Measurements from ENCODE around the gene NKAIN2.
"Not testable (repeated sequence)": the region's sequence is repeated elsewhere in the genome, so short reads cannot be mapped to it uniquely, and the experiment has no call there.

The NKAIN2 gene

DNA sequence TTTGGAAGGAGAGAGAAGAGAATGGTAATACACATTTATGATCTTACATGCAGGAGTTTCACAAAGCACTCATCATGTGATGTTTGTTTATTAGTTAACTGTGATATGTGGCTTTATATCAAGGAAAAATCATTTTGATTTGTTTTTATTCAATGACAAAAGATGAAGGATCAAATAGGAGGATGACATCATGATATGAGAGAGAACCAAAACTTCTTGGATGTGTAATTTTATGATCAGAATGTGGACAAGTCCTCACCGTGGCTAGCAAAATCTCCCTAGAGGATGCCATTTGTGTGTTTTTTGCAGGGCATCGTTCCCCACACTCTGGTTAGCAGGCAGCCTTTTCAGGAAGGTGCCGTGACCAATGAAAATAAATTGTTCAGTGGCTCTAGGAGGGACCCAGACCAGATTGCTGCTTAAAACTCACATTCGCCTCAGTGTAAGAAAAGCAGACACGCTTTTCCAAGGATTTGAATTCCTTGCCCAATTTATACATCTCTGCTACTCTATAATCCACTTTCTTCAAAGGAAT, 552.7 kb downstream of the NKAIN2 start:
- no peak for DNase-seq

DNA sequence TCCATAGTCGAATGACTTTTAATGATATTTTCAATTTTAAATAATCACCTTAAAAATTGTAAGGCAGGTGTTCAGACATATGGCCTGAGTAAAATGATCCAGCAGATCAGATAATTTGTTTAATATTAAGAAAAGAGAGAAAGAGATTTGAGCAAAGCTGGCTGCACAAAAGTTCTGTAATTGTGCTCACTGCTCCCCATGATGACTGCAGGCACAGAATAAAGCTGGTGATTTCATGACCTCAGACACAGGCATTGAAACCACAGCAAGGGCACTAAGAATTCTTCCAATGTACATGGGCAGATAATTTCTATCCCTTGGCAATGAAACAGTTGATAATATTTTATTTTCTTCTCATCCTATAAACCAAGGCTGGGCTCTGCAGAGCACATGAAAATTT, 553.1 kb downstream of the NKAIN2 start:
- no peak for DNase-seq

DNA sequence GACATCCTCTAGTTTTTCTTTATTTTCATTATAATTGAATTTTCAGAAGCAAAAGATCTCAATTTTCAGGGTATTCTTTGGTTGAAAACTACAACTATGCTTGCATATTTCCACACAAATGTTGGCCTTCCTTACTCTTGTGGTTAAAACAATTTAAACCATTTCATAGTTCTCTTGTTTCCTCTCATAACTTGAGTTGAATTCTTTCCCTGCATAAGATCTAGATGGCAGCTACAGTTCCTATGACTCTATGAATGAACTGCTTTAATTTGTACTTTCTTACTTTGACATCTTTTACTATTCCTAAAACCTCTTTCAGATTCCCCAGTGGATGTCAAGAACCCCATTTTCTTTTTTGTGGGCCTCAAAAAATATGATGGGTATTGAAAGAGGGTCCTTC, 564.5 kb downstream of the NKAIN2 start:
- no peak for DNase-seq

DNA sequence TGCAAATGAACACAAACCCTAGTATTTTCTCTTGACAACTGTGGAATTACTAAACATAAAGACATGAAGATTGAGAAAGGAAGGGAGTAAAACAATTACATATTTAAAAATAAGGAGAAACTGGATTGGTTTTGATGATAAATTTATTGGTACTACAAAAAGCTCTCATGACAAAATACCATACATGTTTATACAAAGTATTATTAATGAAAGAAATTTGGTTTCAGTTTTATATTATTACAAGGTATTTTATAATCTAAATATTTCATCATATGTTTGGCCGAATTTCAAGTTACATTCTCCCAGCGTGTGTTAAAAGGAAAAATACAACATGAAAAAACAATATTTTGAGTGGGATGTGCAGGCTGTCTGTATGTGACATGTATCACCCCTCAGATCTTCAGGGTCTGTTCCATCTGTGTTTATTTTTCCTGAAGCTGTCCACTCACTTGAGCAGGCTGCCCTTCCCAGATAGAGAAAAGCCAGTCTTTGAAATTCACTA, 568.4 kb downstream of the NKAIN2 start:
- DNase-seq, result no peak

DNA sequence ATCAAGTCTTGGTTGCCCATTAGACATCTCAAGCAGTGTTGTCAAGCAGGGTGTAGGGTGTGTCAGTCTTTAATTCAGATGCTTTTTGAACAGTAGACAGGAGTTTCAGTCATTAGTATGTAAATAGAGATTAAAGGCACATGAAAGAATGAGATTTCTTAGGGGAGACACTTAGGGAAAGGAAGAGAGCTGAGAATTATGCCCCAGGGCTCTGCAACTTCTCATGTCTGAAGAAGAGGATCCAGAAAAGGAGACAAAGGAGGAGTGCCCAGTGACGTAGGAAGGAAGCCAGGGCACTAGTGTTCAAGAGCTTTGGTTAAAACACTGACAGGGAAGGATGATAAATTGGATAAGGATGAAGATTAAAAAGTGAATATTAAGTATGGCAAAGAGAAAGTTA, 569.7 kb downstream of the NKAIN2 start:
- no peak for DNase-seq

DNA sequence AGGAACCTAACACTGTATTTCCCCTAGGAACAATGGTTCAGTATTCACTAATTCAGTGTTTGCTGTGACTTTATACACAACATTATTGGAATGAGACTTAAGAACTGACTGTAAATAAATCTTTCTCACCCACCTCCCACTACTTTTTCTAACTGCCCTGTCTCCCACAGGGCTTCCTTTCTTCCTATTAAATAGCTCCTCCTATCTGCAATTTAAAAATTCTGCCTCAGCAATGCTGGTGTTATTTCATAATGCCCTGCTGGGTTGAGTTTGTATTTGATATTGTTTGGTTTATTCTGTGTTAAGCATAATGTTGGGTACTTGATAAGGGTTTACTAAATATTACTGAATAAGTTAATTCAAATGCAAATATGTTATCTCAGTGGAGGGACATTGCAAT, 585.5 kb downstream of the NKAIN2 start:
- no peak for DNase-seq

DNA sequence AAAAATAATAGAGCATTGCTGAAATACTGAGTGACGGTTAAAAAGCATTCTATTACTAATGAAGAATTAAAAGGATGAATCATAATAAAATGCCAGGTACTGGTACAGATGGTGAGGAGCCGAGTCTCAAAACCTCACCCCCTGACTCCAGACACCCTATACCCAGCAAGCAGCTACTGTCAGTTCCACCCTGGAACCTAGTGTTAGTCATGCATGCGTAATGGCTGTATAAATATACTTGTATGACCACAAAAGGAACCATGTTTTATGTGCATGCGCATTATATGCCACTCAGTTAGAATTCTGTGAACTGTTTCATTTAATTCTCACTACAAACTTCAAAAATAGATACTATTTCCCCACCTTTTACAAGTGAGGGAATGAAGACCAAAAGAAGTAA, 589.9 kb downstream of the NKAIN2 start:
- no peak for DNase-seq

DNA sequence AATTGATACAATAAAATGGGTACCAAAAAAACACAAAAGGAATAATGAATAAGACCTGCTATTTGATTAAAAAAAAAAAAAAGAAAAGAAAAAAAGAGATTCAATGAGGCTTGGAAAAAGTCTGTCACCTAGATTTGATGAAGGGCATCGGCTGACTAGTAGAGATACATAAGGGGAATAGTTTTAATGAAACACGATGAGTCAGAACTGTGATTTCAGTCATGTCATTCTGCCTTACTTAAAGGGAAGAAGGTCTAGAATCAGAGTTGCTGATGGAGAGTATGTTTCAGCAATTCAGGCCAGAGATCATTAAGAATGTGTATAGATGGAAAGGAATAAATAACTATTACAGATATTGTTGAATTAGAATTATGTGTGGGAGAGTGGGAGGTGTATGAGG, 592.7 kb downstream of the NKAIN2 start:
- DNase-seq, result no peak

DNA sequence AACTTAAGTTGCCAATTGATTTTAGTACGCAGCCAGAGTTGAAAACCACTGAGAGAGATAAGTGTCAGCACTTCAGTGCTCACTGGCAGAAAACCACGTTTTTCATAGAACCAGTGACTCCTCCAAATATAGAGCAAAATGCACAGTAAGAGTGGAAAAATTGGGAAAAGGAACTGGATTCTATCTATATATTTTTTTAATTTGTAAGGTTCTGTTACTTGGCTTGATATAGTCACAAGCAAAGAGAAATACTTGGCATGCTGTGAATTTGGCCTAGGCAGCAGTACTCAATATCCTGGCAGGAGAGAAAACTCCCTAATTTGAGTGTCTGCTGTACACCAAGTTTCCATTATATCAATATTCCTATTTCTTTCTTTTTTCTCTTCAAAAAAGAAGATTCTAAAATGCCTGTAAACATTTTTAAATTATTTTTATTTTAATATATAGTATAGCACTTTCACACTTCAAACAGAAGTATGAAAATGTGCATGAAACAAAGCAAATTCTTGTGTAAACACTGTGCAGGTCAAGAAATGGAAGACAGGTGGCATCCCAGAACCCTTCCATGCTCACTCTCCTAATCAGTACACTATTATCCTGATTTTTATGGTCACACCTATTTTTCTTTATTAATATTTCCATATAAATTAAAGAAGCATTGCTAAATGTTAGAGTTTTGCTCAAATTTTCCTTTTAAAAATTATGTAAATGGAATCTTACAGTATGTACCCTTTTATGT, 596.8 kb downstream of the NKAIN2 start:
- no peak for DNase-seq

DNA sequence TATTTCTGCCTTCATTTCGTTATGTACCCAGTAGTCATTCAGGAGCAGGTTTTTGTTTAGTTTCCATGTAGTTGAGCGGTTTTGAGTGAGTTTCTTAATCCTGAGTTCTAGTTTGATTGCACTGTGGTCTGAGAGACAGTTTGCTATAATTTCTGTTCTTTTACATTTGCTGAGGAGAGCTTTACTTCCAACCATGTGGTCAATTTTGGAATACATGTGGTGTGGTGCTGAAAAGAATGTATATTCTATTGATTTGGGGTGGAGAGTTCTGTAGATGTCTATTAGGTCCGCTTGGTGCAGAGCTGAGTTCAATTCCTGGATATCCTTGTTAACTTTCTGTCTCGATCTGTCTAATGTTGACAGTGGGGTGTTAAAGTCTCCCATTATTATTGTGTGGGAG, 606.8 kb downstream of the NKAIN2 start:
- DNase-seq, result not testable (repeated sequence)

DNA sequence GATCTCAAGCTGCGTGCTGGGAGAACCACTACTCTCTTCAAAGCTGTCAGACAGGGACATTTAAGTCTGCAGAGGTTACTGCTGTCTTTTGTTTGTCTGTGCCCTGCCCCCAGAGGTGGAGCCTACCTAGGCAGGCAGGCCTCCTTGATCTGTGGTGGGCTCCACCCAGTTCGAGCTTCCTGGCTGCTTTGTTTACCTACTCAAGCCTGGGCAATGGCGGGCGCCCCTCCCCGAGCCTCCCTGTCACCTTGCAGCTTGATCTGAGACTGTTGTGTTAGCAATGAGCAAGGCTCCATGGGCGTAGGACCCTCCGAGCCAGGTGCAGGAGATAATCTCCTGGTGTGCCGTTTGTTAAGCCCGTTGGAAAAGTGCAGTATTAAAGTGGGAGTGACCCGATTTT, 609.0 kb downstream of the NKAIN2 start:
- DNase-seq, result not testable (repeated sequence)

DNA sequence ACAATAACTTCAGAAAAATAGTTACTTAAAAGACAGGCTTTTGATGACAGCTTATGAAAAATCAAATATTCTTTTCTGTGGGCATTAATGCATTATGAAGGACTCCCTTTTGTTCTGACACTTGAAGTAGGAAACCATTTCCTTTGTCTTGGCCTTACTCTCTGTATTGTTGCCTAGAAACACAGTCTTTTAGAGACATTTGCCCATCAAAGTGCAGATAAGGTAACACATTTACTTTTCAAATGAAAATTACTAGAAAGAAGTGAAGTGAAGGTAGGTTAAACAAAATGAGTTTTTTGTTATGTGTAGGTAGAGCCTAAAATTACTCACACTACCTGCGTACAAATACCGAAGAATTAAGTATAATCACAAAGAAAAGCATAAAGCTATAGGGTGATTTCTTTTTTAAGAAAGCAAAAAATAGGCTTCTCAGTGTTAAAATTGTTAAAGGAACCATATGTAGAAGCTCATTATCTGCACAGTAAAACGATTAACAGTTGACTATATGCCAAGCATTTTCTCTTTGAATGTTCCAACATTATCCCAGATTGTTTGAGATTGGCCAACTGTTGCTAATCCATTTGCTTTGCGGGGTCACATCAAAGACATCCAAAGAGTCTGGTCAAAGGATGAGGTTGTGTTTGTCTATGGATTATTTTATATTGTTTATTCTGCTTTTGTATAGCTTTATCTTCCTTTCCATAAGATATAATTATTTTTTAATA, 616.6 kb downstream of the NKAIN2 start:
- no peak for DNase-seq

DNA sequence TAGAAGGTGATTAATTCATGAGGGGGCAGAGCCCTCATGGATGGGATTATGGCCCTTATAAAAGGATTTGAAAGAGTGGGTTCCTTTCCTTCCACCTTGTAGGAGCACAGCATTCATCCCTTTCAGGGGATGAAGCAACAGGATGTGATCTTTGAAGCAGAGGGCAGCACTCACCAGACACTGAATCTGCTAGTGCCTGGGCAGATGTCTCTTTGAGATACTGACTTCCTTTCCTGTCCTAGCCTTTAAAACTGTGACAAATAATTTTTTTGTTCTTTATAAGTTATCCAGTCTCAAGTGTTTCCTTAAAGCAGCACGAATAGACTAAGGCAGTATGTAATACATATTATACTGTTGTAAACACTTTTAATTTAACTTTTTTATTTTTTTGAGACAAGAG, 620.0 kb downstream of the NKAIN2 start:
- no peak for DNase-seq

DNA sequence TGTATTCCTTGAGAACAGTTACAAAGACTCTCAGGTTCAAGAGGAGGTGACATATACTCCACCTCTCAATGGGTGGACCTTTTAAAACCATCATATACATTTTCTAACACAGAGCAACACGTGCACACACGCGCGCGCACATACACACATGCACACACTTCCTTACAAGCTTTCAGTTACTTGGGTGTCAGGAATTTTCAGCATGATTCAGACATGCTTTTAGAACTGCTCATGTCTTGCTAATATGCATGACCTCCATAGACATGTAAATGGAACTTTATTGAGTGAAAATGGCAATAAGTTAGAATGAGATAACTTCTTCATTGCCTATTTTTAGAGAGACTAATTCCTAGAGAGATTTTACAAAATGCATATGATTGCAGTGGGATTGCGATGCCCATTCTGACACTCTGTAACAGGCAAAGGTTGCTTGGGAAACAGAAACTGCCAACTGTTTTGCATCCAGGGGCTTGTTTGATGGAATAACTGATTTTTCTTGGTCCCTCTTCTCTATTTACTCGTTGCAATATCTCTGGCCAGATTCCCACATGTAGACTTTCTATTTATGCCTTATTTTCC, 627.2 kb downstream of the NKAIN2 start:
- DNase-seq, result no peak

DNA sequence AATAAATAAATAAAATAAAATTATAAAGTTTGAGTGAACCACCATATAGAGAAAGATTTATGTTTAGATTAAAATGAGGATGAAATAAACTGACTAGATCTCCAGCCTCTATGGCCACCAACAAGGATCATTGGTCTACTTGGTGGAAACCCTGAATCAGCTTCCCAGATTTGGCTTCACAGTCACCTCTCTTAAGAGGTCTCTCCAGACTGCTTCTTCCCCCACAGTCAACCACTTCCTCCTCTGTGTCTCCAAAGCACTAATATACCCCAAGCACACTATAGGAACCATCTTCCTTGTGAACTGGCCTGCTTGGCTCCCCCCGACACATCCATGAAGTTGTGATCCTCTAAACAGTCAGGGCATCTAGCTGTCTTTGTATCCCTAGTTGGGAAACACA, 629.0 kb downstream of the NKAIN2 start:
- no peak for DNase-seq

DNA sequence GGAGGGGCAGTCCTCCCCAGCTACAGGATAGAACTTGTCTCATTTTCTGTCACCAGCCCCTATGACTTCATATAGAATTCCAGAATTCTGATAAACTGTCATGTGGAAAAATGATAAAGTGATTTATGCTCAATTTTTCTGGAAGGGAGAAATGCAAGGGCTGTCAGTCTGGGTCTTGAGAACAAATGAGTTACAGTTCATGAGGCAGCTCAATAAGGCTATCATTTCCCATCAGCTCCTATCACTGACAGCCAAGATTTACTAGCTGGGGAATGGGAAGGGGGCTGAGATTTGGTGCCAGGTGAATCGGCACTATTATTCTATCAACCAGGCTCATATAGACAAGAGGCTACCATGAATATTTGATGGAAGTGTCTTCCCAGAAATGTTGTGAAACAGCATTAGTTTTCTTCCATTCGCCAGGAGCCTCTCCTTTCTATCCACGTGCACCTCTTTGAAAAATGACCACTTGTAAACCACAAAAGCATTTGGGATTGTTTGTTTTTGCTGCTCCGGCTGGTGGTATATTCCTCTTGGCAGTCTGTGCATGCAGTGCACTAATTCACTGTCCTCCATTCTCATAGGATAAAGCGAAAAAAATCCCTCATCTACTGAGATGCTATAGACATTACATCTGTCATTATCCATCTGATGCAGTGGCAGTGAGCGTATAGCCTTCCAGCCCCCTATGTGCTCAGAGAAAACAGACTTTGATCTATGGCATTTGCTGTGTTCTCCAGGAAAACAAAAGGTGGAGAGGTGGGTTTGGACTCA, 629.9 kb downstream of the NKAIN2 start:
- DNase-seq, result no peak

DNA sequence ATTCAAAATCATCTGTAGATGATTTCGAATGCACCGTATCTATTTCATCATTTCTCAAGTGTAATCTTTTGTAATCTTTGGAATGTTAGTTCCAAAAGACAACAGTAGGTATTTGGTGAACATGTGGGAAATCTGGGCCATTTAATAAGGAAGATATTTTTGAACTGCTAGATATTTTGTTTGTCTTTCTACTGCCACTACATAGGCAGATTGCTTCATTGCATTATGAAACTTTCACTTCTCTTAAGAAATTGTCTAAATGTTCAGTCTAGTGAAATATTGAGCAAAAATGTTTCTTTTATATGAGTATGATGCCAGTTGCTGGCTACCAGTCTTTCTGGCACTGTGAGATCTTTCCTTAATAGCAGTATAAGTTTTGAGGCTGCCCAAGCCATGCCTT, 630.8 kb downstream of the NKAIN2 start:
- DNase-seq, result no peak

DNA sequence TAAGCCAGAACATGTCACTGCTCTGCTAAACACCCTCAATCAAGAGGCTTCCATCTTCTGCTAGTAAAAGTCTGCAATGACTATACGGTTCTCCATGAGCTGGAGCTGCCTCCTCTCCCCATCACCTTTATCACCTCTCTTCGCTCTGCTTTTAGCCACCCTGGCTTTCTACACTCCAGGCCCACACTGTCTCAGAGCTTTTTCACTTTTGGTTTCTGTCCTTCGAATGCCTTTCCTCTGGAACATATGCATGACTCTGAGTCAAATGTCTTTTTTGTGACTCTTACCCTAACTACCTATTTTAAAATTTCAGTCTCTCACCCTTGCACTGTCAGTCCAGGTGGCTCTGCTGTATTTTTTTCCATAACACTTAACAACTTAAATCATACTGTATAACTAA, 633.1 kb downstream of the NKAIN2 start:
- DNase-seq, result no peak

DNA sequence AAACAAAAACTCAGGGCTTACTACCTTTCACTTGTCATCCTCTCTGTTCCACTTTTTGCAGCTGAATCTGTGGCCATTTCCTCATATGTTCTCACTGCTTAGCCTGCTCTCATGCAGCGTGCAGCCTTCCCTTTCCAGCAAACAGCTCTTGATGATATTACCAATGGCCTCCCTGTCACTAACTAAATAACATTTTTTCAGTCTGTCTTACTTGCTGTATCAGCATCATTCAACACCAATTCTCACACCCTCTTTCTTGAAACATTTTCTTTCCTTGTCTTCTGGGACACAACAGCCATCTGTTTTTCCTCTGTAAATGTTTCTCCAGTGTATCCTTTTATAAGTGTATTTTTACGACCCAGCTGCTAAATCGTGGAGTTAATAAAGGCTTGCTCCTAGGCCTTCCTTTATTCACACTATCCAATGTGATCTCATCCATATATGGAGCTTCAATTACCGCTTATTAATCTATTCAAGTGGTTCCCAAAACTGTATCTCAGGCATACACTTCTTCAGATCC, 634.9 kb downstream of the NKAIN2 start:
- DNase-seq, result no peak

DNA sequence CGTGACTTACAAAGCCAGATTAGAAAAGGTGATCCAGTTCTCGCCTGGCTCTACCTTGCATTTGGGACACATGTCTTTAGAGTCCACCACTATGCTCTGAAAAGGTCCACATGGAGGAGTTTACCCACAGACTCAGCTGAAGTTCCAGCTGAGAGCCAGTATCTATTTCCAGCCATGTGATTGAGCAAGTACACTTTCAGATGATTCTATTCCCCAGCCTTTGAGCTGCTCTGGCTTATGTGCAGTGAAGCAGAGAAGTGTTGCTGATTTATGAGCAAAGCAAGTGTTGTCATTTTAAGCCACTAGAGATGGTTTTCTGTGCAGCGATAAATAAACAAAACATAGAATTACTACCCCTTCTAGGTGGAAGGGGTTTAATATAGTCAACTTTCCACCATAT, 637.8 kb downstream of the NKAIN2 start:
- DNase-seq, result no peak

DNA sequence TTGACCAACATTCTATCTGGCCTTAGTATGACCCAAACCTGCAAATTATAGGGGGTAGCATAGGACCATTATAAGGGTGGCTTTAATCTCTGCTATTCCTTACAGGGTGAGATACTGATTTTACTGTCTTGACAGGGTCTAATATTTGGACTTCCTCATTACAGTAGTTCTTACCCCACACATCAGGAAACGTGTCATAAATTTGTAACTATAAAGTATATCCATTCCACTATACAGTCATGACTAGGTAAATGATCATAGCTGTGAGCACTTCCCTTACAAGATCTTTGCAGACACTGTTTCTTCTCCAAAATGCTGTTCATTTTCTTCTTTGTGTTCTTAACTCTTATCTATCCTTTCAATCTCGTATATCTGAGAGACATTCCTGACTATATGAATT, 639.9 kb downstream of the NKAIN2 start:
- DNase-seq, result no peak

DNA sequence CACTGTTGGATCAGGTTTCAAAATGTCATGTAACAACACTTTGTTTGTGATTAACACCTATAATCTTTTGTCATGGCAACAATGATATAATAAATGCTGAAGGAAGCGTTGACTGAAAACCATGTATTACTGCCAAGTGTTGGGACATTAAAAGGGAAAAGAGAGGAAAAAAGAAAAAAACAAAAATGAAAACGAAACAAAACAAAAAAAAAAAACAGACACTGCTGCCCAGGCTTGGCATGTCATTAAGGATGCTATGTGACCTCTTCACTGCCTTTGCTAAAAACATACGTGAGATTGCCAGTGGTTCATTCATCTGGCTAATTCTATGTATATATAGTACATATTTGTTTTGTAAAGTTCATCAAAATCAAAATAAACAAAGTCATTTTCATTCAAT, 641.9 kb downstream of the NKAIN2 start:
- DNase-seq, result no peak

DNA sequence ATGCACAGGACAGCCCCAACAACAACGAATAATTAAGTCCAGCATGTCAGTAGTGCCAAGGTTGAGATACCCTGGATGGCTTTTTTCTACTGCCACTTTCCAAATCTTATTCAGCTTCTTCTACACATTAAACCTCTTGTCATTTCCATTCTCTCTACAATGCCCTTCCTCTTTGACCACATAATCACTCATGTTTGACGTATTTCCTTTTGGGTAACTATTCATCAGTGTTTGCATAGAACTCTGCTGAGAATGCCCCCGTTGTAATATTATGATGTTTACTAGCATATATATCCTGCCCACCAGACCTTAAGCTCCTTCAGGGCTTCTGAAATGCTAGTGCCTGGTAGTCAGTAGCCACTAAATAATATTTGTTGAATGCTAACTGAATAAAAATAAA, 643.3 kb downstream of the NKAIN2 start:
- DNase-seq, result no peak

All from activated CD4-positive, alpha-beta T cell treated with anti-CD3 and anti-CD28 coated beads, Interleukin-2, amount 50 U/mL, for 4 hours (primary cell).